Pancreas (tissue), 10 donors: ENCODE measurements around the gene CAPN11. TPM values are rescaled to one million over a fixed set of nuclear protein-coding genes. Genes with fewer than 3 reads are reported as not detected.

Source experiments
- ATAC-seq, 4 donors: fragments of 200-7000 bp; cut with Tn5 transposase; one replicate each; pipeline versions ENCODE4 v1.8.0 to v1.9.1; 2020; ENCODE audit warnings: mild to moderate bottlenecking in 4 of 4, moderate library complexity in 4 of 4
- DNase-seq, 6 donors: peaks; one replicate each; pipeline ENCODE4 v3.0.0-alpha.2; 2020
- FAIRE-seq: peaks from 2 replicates; lab custom pipeline; 2012; peaks lifted over from hg19 to GRCh38; lab: Jason Lieb, UNC
- H3K27ac ChIP-seq, 4 donors: fragments of 200-600 bp; sonication (generic); 1 replicate in 3 of 4; 2 replicates in 1 of 4; pipeline versions ENCODE4 v1.5.0 to v1.8.0; 2020
- H3K27me3 ChIP-seq, 4 donors: fragments of 200-600 bp; one replicate each; pipeline ENCODE4 v1.8.0; 2021
- H3K36me3 ChIP-seq, 3 donors: fragments of 200-600 bp; sonication (generic) in 1 of 3; one replicate each; pipeline versions ENCODE4 v1.5.0 to v1.8.0; 2020 to 2021
- H3K4me1 ChIP-seq, 3 donors: fragments of 200-600 bp; one replicate each; pipeline ENCODE4 v1.8.0; 2021
- H3K4me3 ChIP-seq, 4 donors: fragments of 200-600 bp; sonication (generic) in 2 of 4; one replicate each; pipeline versions ENCODE4 v1.5.0 to v1.8.0; 2020 to 2021
- H3K9me3 ChIP-seq, 4 donors: fragments of 200-600 bp; one replicate each; pipeline ENCODE4 v1.8.0; 2021
- WGBS, 2 donors: extraction: QIAGEN DNeasy Blood & Tissue Kit; methylation state at CpG; one replicate each; pipeline ENCODE4 v1.1.7; 2013; 5-methylcytosine and 5-hydroxymethylcytosine counted together
- intact Hi-C, 3 donors: fragments of 100-400 bp; cut with DNase I; formaldehyde crosslinking; loops; one replicate each; pipeline versions ENCODE4 v1.11.1 to v1.14.2; 2022
- polyA plus RNA-seq, 2 donors: library from polyadenylated mRNA; stranded (reverse); fragments of 200-250 nt; gene quantifications; one replicate each; pipeline ENCODE4 v1.2.3, GENCODE V29; 2013
- total RNA-seq, 6 donors: library from RNA; stranded (reverse); fragmentation: NEBNext Ultra II Directional in 4 of 6; extraction: Animal tissue kit (Norgen Biotek cat#: 25700) in 4 of 6; gene quantifications; one replicate each; pipeline versions ENCODE4 v1.2.1 to v1.2.4, GENCODE V29; 2021 to 2023
- TF ChIP-seq, protein P1 (sequence below), 4 donors: fragments of 200-600 bp; sonication (generic) in 3 of 4; IDR thresholded peaks; one replicate each; pipeline versions ENCODE4 v1.5.0 to v1.8.0; 2021; ENCODE audit warnings: antibody characterized with exemption in 4 of 4
- donor health status: healthy with polysubstance abuse.
- donor health status: DM: no; HTN: no; CAD: no; lungs with moderate emphysema.
- donor health status: DM: no; HTN: no; CAD: no.
- donor health status: control.
- donor health status: control.
- donor health status: Bipolar disorder and iron deficiency.
- donor health status: DM: yes; HTN: yes; CAD: no.
- donor health status: DM: no; HTN: no; CAD: no.
- donor health status: DM: no; HTN: no; CAD: no.
- donor health status: DM: yes; HTN: yes; CAD: no.

The CAPN11 gene
- total and polyA plus RNA-seq, 8 donors = 0.06 to 0.76 (median 0.19) TPM; not detected in 2

- WGBS, 2 donors = 82 to 87% methylated on average over 16 of the region's 16 CpGs
- Histone ChIP-seq H3K9me3 (no peaks in the 10 kb centered on the region), H3K36me3 (peaks cover 0 to 36% (median 5%) of the 10 kb centered on the region in 3 donors), H3K27me3 (no peaks in the 10 kb centered on the region), H3K4me1 (peaks cover 14 to 20% (median 18%) of the 10 kb centered on the region in 3 donors), H3K4me3 (no peak overlapping the region), H3K27ac (peak overlapping the region in 3 of 4 donors; percentile 28 to 72 (median 42))
- ATAC-seq = no peak
- intact Hi-C loops = loop anchor here in 1 of 3 donors (5.0 kb wide), 1 partner anchor 61 kb away; no protein-coding TSS in a partner anchor
- FAIRE-seq = no peak
- DNase-seq = peak in 1 of 6 donors; percentile 44
- TF ChIP-seq, protein P1, sequence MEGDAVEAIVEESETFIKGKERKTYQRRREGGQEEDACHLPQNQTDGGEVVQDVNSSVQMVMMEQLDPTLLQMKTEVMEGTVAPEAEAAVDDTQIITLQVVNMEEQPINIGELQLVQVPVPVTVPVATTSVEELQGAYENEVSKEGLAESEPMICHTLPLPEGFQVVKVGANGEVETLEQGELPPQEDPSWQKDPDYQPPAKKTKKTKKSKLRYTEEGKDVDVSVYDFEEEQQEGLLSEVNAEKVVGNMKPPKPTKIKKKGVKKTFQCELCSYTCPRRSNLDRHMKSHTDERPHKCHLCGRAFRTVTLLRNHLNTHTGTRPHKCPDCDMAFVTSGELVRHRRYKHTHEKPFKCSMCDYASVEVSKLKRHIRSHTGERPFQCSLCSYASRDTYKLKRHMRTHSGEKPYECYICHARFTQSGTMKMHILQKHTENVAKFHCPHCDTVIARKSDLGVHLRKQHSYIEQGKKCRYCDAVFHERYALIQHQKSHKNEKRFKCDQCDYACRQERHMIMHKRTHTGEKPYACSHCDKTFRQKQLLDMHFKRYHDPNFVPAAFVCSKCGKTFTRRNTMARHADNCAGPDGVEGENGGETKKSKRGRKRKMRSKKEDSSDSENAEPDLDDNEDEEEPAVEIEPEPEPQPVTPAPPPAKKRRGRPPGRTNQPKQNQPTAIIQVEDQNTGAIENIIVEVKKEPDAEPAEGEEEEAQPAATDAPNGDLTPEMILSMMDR (IDR thresholded peaks at IDR 0.05) = no peak
These were observed 74.3 kb downstream of the CAPN11 start for GRCh38 chr6:44232676-44233566.

- peaks cover 0 to 36% (median 5%) of the 10 kb centered on the region in 3 donors for H3K36me3 ChIP-seq
- H3K4me1 ChIP-seq = peaks cover 14 to 20% (median 18%) of the 10 kb centered on the region in 3 donors
- H3K27ac ChIP-seq = peak overlapping the region; percentile 28 to 72 (median 54)
- no peaks in the 10 kb centered on the region for H3K9me3 ChIP-seq
- DNase-seq = peak in 1 of 6 donors; percentile 35
- H3K27me3 ChIP-seq = no peaks in the 10 kb centered on the region
- FAIRE-seq = no peak
- TF ChIP-seq, protein P1 (IDR thresholded peaks at IDR 0.05) = no peak
- 78 to 81% methylated on average over 14 of the region's 14 CpGs for WGBS, 2 donors
- no peak for ATAC-seq
- no peak overlapping the region for H3K4me3 ChIP-seq
- intact Hi-C loops = loop anchor here in 1 of 3 donors (5.0 kb wide), 1 partner anchor 61 kb away; no protein-coding TSS in a partner anchor
These were observed 75.0 kb downstream of the CAPN11 start for GRCh38 chr6:44233567-44234100.

Other genes starting within 250 kb of the CAPN11 start
- 10 to 100 TPM in 4 of 6 donors, 1 to 10 TPM in 2; 8.7 to 16.4 (median 14.1) TPM for gene MRPL14, start 31.4 kb upstream of the CAPN11 start, total RNA-seq
- 10 to 100 TPM; 12.5 to 30.4 TPM for gene MRPL14, start 31.4 kb upstream of the CAPN11 start, polyA plus RNA-seq
- 10 to 100 TPM in 4 of 6 donors, 1 to 10 TPM in 2; 7.2 to 19.9 (median 11.4) TPM for gene TMEM63B, start 31.3 kb upstream of the CAPN11 start, total RNA-seq
- gene TMEM63B, start 31.3 kb upstream of the CAPN11 start, polyA plus RNA-seq = 10 to 100 TPM; 12.1 to 16.9 TPM
- gene MYMX, start 58.1 kb downstream of the CAPN11 start, total RNA-seq = 1 to 10 TPM; 1.1 to 4.3 (median 2.2) TPM
- under 1 TPM; 0.34 to 0.73 TPM for gene MYMX, start 58.1 kb downstream of the CAPN11 start, polyA plus RNA-seq
- 10 to 100 TPM; 24.8 to 72.7 (median 44.4) TPM for gene SLC29A1, start 64.8 kb downstream of the CAPN11 start, total RNA-seq
- 10 to 100 TPM; 35.5 to 89.8 TPM for gene SLC29A1, start 64.8 kb downstream of the CAPN11 start, polyA plus RNA-seq
- gene HSP90AB1, start 88.3 kb downstream of the CAPN11 start, total RNA-seq = 100 to 1,000 TPM; 370 to 577 (median 464) TPM
- gene HSP90AB1, start 88.3 kb downstream of the CAPN11 start, polyA plus RNA-seq = 100 to 1,000 TPM; 145 to 328 TPM
- gene SLC35B2, start 98.7 kb downstream of the CAPN11 start, total RNA-seq = 10 to 100 TPM; 15.9 to 30.4 (median 20.5) TPM
- 10 to 100 TPM; 10.8 to 23.6 TPM for gene SLC35B2, start 98.7 kb downstream of the CAPN11 start, polyA plus RNA-seq
- gene NFKBIE, start 106.7 kb downstream of the CAPN11 start, total RNA-seq = 10 to 100 TPM in 1 of 6 donors, 1 to 10 TPM in 5; 2.5 to 16.9 (median 5.5) TPM
- 10 to 100 TPM; 10.1 to 12.1 TPM for gene NFKBIE, start 106.7 kb downstream of the CAPN11 start, polyA plus RNA-seq
- gene TMEM151B, start 111.6 kb downstream of the CAPN11 start, total RNA-seq = under 1 TPM in 4 of 6 donors, not detected in 2; 0.06 to 0.12 (median 0.09) TPM
- under 1 TPM; 0.54 to 0.65 TPM for gene TMEM151B, start 111.6 kb downstream of the CAPN11 start, polyA plus RNA-seq
- gene AARS2, start 154.5 kb downstream of the CAPN11 start, total RNA-seq = 1 to 10 TPM; 3.6 to 7.4 (median 4.8) TPM
- 1 to 10 TPM; 5.7 to 8.7 TPM for gene AARS2, start 154.5 kb downstream of the CAPN11 start, polyA plus RNA-seq
- gene SPATS1, start 183.8 kb downstream of the CAPN11 start, total RNA-seq = under 1 TPM in 1 of 6 donors, not detected in 5; 0.18 TPM
- under 1 TPM in 1 of 2 donors, not detected in 1; 0.19 TPM for gene SPATS1, start 183.8 kb downstream of the CAPN11 start, polyA plus RNA-seq
- 10 to 100 TPM in 2 of 6 donors, 1 to 10 TPM in 4; 6.4 to 11.4 (median 8.6) TPM for gene CDC5L, start 228.9 kb downstream of the CAPN11 start, total RNA-seq
- gene CDC5L, start 228.9 kb downstream of the CAPN11 start, polyA plus RNA-seq = 1 to 10 TPM; 2.9 to 6.0 TPM